MCF 10A (cell line): Measurements from ENCODE around the gene C21orf58. TPM values are rescaled to one million over a fixed set of nuclear protein-coding genes. Genes with fewer than 3 reads are reported as not detected.

Experiments
- BruUV-seq: library from RNA; stranded (reverse); fragments of 400-500 nt; replicated peaks from 2 replicates; lab custom pipeline; 2021; lab: Mats Ljungman, UMichigan
- CTCF ChIA-PET: fragments of 300-600 bp; sonication (Branson Sonifier 250); formaldehyde crosslinking; extraction: SDS; loops from one replicate; lab custom pipeline; 2021; ENCODE audit warnings: antibody characterized with exemption, inconsistent platforms; lab: Yijun Ruan, JAX
- POLR2A ChIA-PET: fragments of 300-600, 350-650 bp; sonication (Branson Sonifier 250); formaldehyde crosslinking; extraction: SDS; loops from one replicate; lab custom pipeline; 2020; ENCODE audit warnings: antibody characterized with exemption, inconsistent platforms; lab: Yijun Ruan, JAX
- DNase-seq: peaks from one replicate; pipeline ENCODE4 v3.0.0-alpha.2; 2018; ENCODE audit not compliant: unreplicated experiment
- H3K27ac Mint-ChIP-seq: one replicate; pipeline ENCODE4 v1.8.0; 2022; ENCODE audit warnings: mild to moderate bottlenecking, low read depth, mixed read lengths; ENCODE audit not compliant: unreplicated experiment
- H3K27me3 Mint-ChIP-seq: one replicate; pipeline ENCODE4 v1.8.0; 2022; ENCODE audit warnings: mixed read lengths; ENCODE audit not compliant: insufficient read depth, unreplicated experiment
- H3K36me3 Mint-ChIP-seq: one replicate; pipeline ENCODE4 v1.8.0; 2022; ENCODE audit warnings: mild to moderate bottlenecking, moderate library complexity, mixed read lengths; ENCODE audit not compliant: insufficient read depth, unreplicated experiment
- H3K4me1 Mint-ChIP-seq: one replicate; pipeline ENCODE4 v1.8.0; 2022; ENCODE audit warnings: mixed read lengths; ENCODE audit not compliant: insufficient read depth, unreplicated experiment
- H3K4me3 Mint-ChIP-seq: one replicate; pipeline ENCODE4 v1.8.0; 2022; ENCODE audit warnings: mild to moderate bottlenecking, moderate library complexity, mixed read lengths; ENCODE audit not compliant: unreplicated experiment
- H3K9me3 Mint-ChIP-seq: one replicate; pipeline ENCODE4 v1.8.0; 2022; ENCODE audit warnings: mixed read lengths; ENCODE audit not compliant: unreplicated experiment
- CTCF ChIP-seq: fragments of 200-600 bp; IDR thresholded peaks from one replicate; pipeline ENCODE4 v1.8.0; 2022; ENCODE audit warnings: antibody characterized with exemption, mild to moderate bottlenecking; ENCODE audit not compliant: unreplicated experiment
- intact Hi-C: fragments of 100-400 bp; cut with micrococcal nuclease; formaldehyde crosslinking; loops from 2 replicates; pipeline ENCODE4 v1.14.1; 2022
- total RNA-seq: library from RNA; stranded (reverse); gene quantifications from 2 replicates; pipeline ENCODE4 v1.2.3, GENCODE V29; 2022

C21orf58 gene
- total RNA-seq, 1 experiment from 2014 or later = 7.8 TPM

- intact Hi-C loops = no loop called here
- H3K36me3 Mint-ChIP-seq = peaks cover 16% of the 10 kb centered on the region
- no peaks in the 10 kb centered on the region for H3K9me3 Mint-ChIP-seq
- no peak for DNase-seq
- CTCF ChIA-PET = no interaction called here
- POLR2A ChIA-PET = interaction anchor here (0.6 to 0.8 kb wide), 2 partner anchors 28 to 183 kb away, joined by 3 to 4 read pairs; no protein-coding TSS in a partner anchor
- no peak overlapping the region for H3K27ac Mint-ChIP-seq
- peaks cover 8% of the 10 kb centered on the region for H3K4me1 Mint-ChIP-seq
- no peak for TF ChIP-seq CTCF
- BruUV-seq = no TSS peak
- no peaks in the 10 kb centered on the region for H3K27me3 Mint-ChIP-seq
- H3K4me3 Mint-ChIP-seq = no peak overlapping the region
Observed at GRCh38 chr21:46295177-46295770, 28.4 kb downstream of the C21orf58 start.

GRCh38 chr21:46294647-46295176 is 29.0 kb downstream of the C21orf58 start:
- ChIA-PET CTCF (no interaction called here), POLR2A (interaction anchor here (0.6 to 0.8 kb wide), 2 partner anchors 28 to 183 kb away, joined by 3 to 4 read pairs; no protein-coding TSS in a partner anchor)
- H3K27ac Mint-ChIP-seq = no peak overlapping the region
- peaks cover 20% of the 10 kb centered on the region for H3K36me3 Mint-ChIP-seq
- no peaks in the 10 kb centered on the region for H3K27me3 Mint-ChIP-seq
- no peak overlapping the region for H3K4me3 Mint-ChIP-seq
- TF ChIP-seq CTCF = no peak
- intact Hi-C loops = no loop called here
- peak; percentile 27 for DNase-seq
- no peaks in the 10 kb centered on the region for H3K9me3 Mint-ChIP-seq
- no TSS peak for BruUV-seq
- peaks cover 11% of the 10 kb centered on the region for H3K4me1 Mint-ChIP-seq

- POLR2A ChIA-PET = no interaction called here
- no peak overlapping the region for H3K27ac Mint-ChIP-seq
- H3K9me3 Mint-ChIP-seq = no peaks in the 10 kb centered on the region
- peaks cover 33% of the 10 kb centered on the region for H3K36me3 Mint-ChIP-seq
- peaks cover 13% of the 10 kb centered on the region for H3K4me1 Mint-ChIP-seq
- CTCF ChIA-PET = no interaction called here
- intact Hi-C loops = no loop called here
- no TSS peak for BruUV-seq
- H3K27me3 Mint-ChIP-seq = no peaks in the 10 kb centered on the region
- no peak for TF ChIP-seq CTCF
- no peak overlapping the region for H3K4me3 Mint-ChIP-seq
- no peak for DNase-seq
Observed at GRCh38 chr21:46291561-46291960, 32.1 kb downstream of the C21orf58 start.

- intact Hi-C loops = no loop called here
- H3K27me3 Mint-ChIP-seq = no peaks in the 10 kb centered on the region
- POLR2A ChIA-PET = no interaction called here
- no TSS peak for BruUV-seq
- H3K4me3 Mint-ChIP-seq = no peak overlapping the region
- DNase-seq = no peak
- CTCF ChIA-PET = interaction anchor here (0.7 kb wide), 1 partner anchor 123 kb away, joined by 3 read pairs; no protein-coding TSS in a partner anchor
- no peaks in the 10 kb centered on the region for H3K9me3 Mint-ChIP-seq
- TF ChIP-seq CTCF = no peak
- peaks cover 51% of the 10 kb centered on the region for H3K36me3 Mint-ChIP-seq
- peaks cover 5% of the 10 kb centered on the region for H3K4me1 Mint-ChIP-seq
- no peak overlapping the region for H3K27ac Mint-ChIP-seq
Observed at GRCh38 chr21:46289655-46290179, 34.0 kb downstream of the C21orf58 start.
